Measurements from ENCODE around the gene SLC7A7.
A peak's percentile ranks its signal among the peaks of the same experiment; 100 is the strongest.
"Not testable (repeated sequence)": the region's sequence is repeated elsewhere in the genome, so short reads cannot be mapped to it uniquely, and the experiment has no call there.

The SLC7A7 gene

GRCh38 chr14:22747769-22748168 is 67.5 kb downstream of the SLC7A7 start:
- DNase-seq, result no peak

- DNase-seq, result no peak
Measured at GRCh38 chr14:22740020-22740419, 75.2 kb downstream of the SLC7A7 start.

GRCh38 chr14:22739423-22739822 is 75.8 kb downstream of the SLC7A7 start:
- no peak for DNase-seq

GRCh38 chr14:22737052-22737451 is 78.2 kb downstream of the SLC7A7 start:
- DNase-seq, result peak; percentile 28 to 49

DNA sequence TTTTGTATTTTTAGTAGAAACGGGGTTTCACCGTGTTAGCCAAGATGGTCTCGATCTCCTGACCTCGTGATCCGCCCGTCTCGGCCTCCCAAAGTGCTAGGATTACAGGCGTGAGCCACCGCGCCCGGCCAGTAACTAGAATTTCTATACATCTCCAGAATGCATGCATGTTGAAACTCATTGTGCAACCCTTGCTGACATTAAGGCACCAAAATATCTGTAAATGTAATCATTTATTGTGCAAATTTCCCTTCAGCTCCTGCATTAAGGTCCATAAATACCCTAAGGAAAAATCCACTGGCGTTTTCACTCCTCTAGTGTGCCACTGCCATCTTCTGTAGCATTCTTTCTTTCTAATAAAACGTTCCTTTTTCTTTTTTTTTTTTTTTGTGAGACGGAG is 78.9 kb downstream of the SLC7A7 start:
- DNase-seq, result not testable (repeated sequence)

DNA sequence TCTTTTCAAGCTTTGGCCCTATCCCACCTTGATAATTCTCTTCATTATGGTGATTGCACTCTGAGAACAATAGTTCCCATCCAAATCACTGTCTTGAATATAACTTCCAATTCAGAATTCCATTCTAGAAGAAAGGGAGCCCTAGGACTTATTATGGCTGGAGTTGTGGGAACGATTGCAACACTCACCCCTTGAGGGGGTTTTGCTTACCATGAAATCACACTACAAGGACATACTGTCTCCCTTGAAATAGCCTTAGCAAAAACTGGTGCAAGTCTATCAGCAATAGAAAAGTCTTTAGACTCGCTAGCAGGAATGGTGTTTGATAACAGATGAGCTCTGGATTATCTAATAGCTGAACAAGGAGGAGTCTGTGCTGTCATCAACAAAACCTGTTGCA is 80.1 kb downstream of the SLC7A7 start:
- DNase-seq, result no peak

GRCh38 chr14:22733829-22734228 is 81.4 kb downstream of the SLC7A7 start:
- no peak for DNase-seq

- DNase-seq, result not testable (repeated sequence)
Measured at GRCh38 chr14:22732062-22732461, 83.2 kb downstream of the SLC7A7 start.

GRCh38 chr14:22726012-22726411 is 89.2 kb downstream of the SLC7A7 start:
- no peak for DNase-seq

DNA sequence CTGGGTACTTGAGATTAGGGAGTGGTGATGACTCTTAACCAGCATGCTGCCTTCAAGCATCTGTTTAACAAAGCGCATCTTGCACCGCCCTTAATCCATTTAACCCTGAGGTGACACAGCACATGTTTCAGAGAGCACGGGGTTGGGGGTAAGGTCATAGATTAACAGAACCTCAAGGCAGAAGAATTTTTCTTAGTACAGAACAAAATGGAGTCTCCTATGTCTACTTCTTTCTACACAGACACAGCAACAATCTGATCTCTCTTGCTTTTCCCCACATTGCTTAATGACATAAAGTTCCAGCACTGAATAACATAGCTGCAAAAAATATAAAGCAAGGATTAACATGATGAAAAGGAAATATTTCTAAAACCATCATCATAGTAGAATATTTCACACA is 89.9 kb downstream of the SLC7A7 start:
- not testable (repeated sequence) for DNase-seq

- DNase-seq, result not testable (repeated sequence)
Measured at GRCh38 chr14:22724847-22725246, 90.4 kb downstream of the SLC7A7 start.

DNA sequence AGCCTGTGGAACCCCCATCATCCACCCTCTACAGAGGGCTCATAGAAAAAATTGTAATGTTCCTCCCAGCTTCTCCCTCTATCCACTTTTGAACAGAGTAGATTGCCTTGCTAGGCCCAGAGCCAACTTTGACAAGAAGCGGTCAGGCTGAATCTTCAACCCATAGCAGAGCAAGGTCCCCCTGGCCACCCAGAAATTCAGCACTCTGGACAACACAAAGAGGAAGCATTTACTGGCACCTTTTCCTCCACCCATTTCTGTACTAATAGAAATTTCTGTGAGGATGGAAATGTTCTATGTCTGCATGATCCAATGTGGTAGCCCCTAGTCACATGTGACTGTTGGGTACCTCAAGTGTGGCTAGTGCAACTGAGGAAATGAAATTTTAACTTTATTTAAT is 91.4 kb downstream of the SLC7A7 start:
- DNase-seq, result no peak
